Endometrial microvascular endothelial cells (primary cell): ENCODE results near the gene PHC2. TPM values are rescaled to one million over a fixed set of nuclear protein-coding genes. Genes with fewer than 3 reads are reported as not detected.

Experiments used
- in situ Hi-C: cut with HindIII; loops from 2 replicates; pipeline ENCODE4 v1.10.0; 2017; ENCODE audit warnings: low sequenced_read_pairs, low pct_unique_long_range_greater_than_20kb; ENCODE audit errors: inconsistent ontology term
- total RNA-seq: library from RNA; depleted of rRNA; stranded (reverse); fragments of >200 nt; gene quantifications from one replicate; pipeline ENCODE4 v1.2.3, GENCODE V29; 2015; ENCODE audit errors: inconsistent ontology term

Gene PHC2
- total RNA-seq, 1 donor from 2014 or later, result 112 TPM

- in situ Hi-C loops, result no loop called here
Measured at GRCh38 chr1:33428661-33429060, 2.2 kb downstream of the PHC2 start.

- in situ Hi-C loops, result no loop called here
Measured at GRCh38 chr1:33426916-33427315, 4.0 kb downstream of the PHC2 start.

- in situ Hi-C loops, result no loop called here
Measured at GRCh38 chr1:33425900-33426299, 5.0 kb downstream of the PHC2 start.

GRCh38 chr1:33424610-33425009 lies 6.3 kb downstream of the PHC2 start:
- in situ Hi-C loops, result no loop called here

GRCh38 chr1:33424205-33424604 lies 6.7 kb downstream of the PHC2 start:
- in situ Hi-C loops, result no loop called here

- in situ Hi-C loops, result no loop called here
Measured at GRCh38 chr1:33420870-33421775, 9.8 kb downstream of the PHC2 start.

GRCh38 chr1:33418811-33419210 lies 12.1 kb downstream of the PHC2 start:
- in situ Hi-C loops, result no loop called here

- in situ Hi-C loops, result no loop called here
Measured at GRCh38 chr1:33414879-33415278, 16.0 kb downstream of the PHC2 start.

GRCh38 chr1:33410091-33410701 lies 20.7 kb downstream of the PHC2 start:
- in situ Hi-C loops, result no loop called here

- in situ Hi-C loops, result no loop called here
Measured at GRCh38 chr1:33408093-33408436, 22.8 kb downstream of the PHC2 start.

GRCh38 chr1:33407352-33408092 lies 23.4 kb downstream of the PHC2 start:
- in situ Hi-C loops, result no loop called here

GRCh38 chr1:33402206-33402605 lies 28.7 kb downstream of the PHC2 start:
- in situ Hi-C loops, result no loop called here

GRCh38 chr1:33401471-33401870 lies 29.4 kb downstream of the PHC2 start:
- in situ Hi-C loops, result no loop called here

- in situ Hi-C loops, result no loop called here
Measured at GRCh38 chr1:33400153-33400911, 30.6 kb downstream of the PHC2 start.

GRCh38 chr1:33399375-33399774 lies 31.5 kb downstream of the PHC2 start:
- in situ Hi-C loops, result no loop called here

GRCh38 chr1:33397994-33398393 lies 32.9 kb downstream of the PHC2 start:
- in situ Hi-C loops, result no loop called here

- in situ Hi-C loops, result no loop called here
Measured at GRCh38 chr1:33397125-33397506, 33.8 kb downstream of the PHC2 start.

- in situ Hi-C loops, result no loop called here
Measured at GRCh38 chr1:33396188-33397124, 34.4 kb downstream of the PHC2 start.
